NCI-H2029 treated with DMSO at 0.1 percent for 48 hours (cell line): ENCODE data around the gene TAS2R31.
"Not testable (repeated sequence)": the region's sequence is repeated elsewhere in the genome, so short reads cannot be mapped to it uniquely, and the experiment has no call there.

Source experiments
- DNase-seq: peaks from one replicate; lab custom pipeline; 2025; lab: John Stamatoyannopoulos, UW

The TAS2R31 gene, protein sequence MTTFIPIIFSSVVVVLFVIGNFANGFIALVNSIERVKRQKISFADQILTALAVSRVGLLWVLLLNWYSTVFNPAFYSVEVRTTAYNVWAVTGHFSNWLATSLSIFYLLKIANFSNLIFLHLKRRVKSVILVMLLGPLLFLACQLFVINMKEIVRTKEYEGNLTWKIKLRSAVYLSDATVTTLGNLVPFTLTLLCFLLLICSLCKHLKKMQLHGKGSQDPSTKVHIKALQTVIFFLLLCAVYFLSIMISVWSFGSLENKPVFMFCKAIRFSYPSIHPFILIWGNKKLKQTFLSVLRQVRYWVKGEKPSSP

GRCh38 chr12:11031307-11031706 is at the start of gene TAS2R31:
TSS of gene TAS2R31 (minus strand) at chr12:11031407. CDS start at chr12:11031335, 72 bp downstream.
- no peak for DNase-seq

DNA sequence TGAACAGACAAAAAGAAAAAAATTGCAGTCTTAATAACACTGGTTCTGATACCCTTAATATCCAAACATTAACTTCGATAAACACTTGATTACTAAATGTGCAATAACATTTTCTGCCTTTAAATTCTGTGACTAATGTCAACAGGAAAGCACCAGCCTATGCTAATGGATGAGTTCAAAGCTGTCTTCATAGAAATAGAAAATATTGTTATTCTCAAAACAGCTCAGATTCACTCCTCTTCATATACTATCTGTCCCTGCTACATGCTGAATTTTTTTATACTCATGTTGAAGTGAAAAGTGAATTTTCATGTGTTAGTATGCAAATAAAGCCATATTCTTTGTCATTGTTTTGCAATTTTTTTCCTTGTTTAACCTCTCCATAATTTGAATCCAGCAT is 47.0 kb upstream of the TAS2R31 start:
- no peak for DNase-seq

GRCh38 chr12:11075642-11076041 is 44.4 kb upstream of the TAS2R31 start:
- DNase-seq = no peak

DNA sequence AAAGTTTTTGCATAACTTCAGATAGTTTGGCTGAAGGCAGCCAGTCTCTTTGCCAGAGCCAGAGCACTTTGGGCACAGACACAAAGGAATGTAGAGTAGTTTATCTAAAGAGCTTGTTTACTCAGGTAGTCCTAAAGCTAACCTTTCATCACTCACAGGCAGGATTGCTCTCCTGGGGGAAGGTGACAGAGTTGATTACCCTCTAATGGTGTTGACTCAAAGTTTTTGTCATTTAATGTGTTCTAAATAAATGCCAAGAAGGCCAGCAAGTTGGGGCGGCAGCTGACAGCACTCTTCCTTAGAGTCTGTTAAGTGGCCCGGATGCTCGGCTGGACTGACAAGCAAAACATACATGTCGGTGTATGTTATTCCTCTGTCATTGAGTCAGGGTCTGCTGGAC is 40.2 kb upstream of the TAS2R31 start:
- no peak for DNase-seq

GRCh38 chr12:11070999-11071398 is 39.8 kb upstream of the TAS2R31 start:
- DNase-seq = no peak

DNA sequence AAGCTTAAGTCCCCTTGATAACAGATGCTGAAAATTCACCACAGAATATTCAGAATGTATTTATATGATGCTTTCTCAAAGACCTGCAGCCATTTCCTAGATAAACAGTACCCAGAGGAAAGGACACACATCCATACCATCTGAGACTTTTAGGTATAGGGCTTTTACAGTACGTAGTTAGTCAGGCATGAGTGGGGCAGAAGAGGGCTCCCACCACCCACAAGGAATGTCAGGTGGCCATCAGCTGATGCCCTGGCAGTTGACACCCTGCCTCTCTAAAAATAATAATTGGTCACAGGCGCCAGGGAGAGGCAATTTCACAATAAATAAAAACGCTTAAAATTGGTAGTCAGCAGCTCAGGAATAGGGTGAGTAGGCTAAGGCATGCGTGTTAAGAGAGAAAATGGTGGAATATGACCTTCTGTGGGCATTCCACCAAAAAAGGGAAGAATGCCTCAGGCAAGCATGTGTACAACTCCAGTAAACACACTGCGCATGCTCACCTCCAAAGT is 38.7 kb upstream of the TAS2R31 start:
- DNase-seq = no peak

- DNase-seq = no peak
Measured at GRCh38 chr12:11067514-11067913, 36.3 kb upstream of the TAS2R31 start.

- DNase-seq = not testable (repeated sequence)
Measured at GRCh38 chr12:11062194-11062593, 31.0 kb upstream of the TAS2R31 start, which contains the start of gene TAS2R46. TSS of gene TAS2R46 (minus strand) at chr12:11062294. CDS start at chr12:11062294, 0 bp downstream.

- no peak for DNase-seq
Measured at GRCh38 chr12:11059784-11060183, 28.6 kb upstream of the TAS2R31 start.

- no peak for DNase-seq
Measured at GRCh38 chr12:11059041-11059440, 27.8 kb upstream of the TAS2R31 start.

DNA sequence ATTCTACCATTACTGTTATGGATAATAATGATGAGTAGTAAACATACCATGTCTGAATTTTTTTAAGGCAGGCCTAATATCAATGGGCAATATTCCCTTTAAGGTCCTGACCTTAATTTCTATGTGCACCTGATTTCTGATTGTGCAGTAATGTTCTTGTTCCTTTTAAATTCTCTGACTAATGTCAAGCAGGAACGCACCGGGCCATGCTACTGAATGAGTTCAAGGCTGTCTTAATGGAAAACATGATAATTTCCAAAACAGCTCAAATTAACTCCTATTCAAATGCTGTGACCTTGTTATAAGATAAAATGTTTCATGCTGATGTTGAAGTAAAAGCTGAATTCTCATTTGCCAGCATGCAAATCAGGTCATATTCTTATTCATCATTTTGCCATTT is 24.1 kb upstream of the TAS2R31 start:
- DNase-seq = no peak

DNA sequence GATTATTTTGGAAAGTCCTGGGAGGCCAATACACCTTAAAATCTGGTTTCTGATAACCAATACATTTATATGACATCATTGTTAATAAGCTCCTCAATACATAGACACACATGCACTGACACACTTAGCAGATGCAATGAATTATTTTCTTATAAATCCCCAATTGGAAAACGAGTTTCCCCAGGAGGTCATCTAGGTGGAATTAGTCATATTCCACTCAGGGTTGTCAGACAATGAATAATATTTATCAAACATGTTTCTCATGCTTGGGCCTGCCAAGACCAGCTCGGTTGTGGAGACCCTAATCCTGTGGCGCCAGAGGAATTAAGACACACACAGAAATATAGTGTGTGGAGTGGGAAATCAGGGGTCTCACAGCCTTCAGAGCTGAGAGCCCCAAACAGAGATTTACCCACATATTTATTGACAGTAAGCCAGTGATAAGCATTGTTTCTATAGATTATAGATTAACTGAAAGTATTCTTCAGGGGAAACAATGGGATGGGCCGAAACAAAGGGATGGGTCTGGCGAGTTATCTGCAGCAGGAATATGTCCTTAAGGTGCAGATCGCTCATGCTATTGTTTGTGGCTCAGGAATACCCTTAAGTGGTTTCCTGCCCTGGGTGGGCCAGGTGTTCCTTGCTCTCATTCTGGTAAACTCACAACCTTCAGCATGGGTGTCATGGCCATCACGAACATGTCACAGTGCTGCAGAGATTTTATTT is 18.8 kb upstream of the TAS2R31 start:
- DNase-seq = not testable (repeated sequence)

GRCh38 chr12:11041366-11041765 is 10.2 kb upstream of the TAS2R31 start:
- not testable (repeated sequence) for DNase-seq

GRCh38 chr12:11040162-11040561 is 9.0 kb upstream of the TAS2R31 start:
- DNase-seq = no peak

- no peak for DNase-seq
Measured at GRCh38 chr12:11039171-11039570, 8.0 kb upstream of the TAS2R31 start.

DNA sequence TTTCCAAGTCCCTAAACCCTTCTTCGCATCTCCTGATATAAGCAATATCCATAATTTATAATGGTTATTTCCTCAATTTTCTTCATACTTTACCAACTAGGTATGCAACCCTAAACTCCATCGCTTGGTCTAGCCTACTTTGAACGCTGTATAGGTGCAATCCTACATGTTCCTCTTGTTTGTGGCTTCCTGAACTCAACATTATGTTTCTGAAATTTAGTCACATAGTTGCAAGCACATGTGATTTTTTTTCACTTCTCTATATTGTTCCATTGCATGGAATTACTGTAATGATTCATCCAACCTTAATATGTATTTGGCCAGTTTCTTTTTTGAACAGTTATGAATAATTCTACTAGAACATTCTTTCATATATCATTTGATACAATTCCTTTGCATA is 2.8 kb upstream of the TAS2R31 start:
- not testable (repeated sequence) for DNase-seq

GRCh38 chr12:11026118-11026517 is 5.1 kb downstream of the TAS2R31 start:
- DNase-seq = no peak

GRCh38 chr12:11023387-11023786 is 7.8 kb downstream of the TAS2R31 start:
- DNase-seq = no peak

DNA sequence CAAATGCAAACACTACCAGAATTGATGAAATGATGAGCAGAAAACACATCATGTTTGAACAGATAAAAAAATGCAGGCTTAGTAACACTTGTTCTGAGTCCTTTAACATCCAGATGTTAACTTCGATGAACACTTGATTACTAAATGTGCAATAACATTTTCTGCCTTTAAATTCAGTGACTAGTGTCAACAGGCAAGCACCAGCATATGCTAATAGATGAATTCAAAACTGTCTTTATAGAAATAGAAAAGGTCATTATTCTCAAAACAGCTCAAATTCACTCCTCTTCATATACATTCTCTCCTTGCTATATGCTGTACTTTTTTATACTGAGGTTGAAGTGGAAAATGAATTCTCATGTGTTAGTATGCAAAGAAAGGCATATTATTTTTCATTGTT is 8.7 kb downstream of the TAS2R31 start, which contains the start of gene TAS2R19:
Gene TAS2R19 (minus strand): TSS at position 101 of the 400 bp plus-strand sequence. CDS start 49 bp downstream, at position 52.
- DNase-seq = no peak

GRCh38 chr12:11016937-11017336 is 14.3 kb downstream of the TAS2R31 start:
- no peak for DNase-seq

GRCh38 chr12:11015775-11016430 is 15.3 kb downstream of the TAS2R31 start:
- no peak for DNase-seq

DNA sequence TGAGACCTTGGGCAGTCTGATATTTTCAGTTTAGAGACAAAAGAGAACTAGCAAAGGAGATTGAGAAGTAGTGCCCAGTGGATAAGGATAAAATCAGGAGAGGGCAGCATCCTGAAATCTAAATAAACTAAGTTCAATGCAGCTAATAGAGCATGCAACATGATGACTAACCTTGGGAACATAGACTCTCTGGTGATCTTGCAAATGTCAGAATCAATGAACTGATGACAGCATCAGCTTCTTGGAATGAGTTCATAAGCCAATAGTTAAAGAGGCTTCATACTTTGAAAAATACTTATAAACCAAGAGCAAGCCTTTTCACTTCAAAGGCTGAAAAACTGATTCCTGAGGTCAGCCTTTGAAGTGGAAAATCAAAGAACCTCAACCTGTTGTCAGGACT is 17.0 kb downstream of the TAS2R31 start:
- no peak for DNase-seq
